HepG2 (cell line): ENCODE results near the gene SERPINA9. TPM values are rescaled to one million over a fixed set of nuclear protein-coding genes. Genes with fewer than 3 reads are reported as not detected.
A peak's percentile ranks its signal among the peaks of the same experiment; 100 is the strongest.

Experiments
- ATF2 ChIP-seq: sonication (generic); formaldehyde crosslinking; IDR thresholded peaks from 2 replicates; pipeline ENCODE4 v1.4.0; 2020; ENCODE audit warnings: missing genetic modification reagents
- GATA4 ChIP-seq: sonication (generic); IDR thresholded peaks from 2 replicates; pipeline ENCODE4 v1.6.1; 2016; ENCODE audit warnings: antibody characterized with exemption, low read depth, borderline replicate concordance
- HMG20A ChIP-seq: IDR thresholded peaks from 2 replicates; pipeline ENCODE4 v1.6.1; 2016; ENCODE audit warnings: borderline replicate concordance
- HMGXB3 ChIP-seq: sonication (generic); formaldehyde crosslinking; IDR thresholded peaks from 2 replicates; pipeline ENCODE4 v1.4.0; 2020; ENCODE audit warnings: missing genetic modification reagents, borderline replicate concordance
- HOXA5 ChIP-seq: sonication (generic); formaldehyde crosslinking; IDR thresholded peaks from 2 replicates; pipeline ENCODE4 v1.4.0; 2020; ENCODE audit warnings: missing genetic modification reagents
- JUND ChIP-seq: sonication (generic); formaldehyde crosslinking; IDR thresholded peaks from 2 replicates; pipeline ENCODE4 v1.8.0; 2022; ENCODE audit warnings: mild to moderate bottlenecking, missing genetic modification reagents
- MED1 ChIP-seq: sonication (generic); formaldehyde crosslinking; IDR thresholded peaks from 2 replicates; pipeline ENCODE4 v1.4.0; 2020; ENCODE audit warnings: missing genetic modification reagents
- MTA3 ChIP-seq: sonication (generic); formaldehyde crosslinking; IDR thresholded peaks from 2 replicates; pipeline ENCODE4 v1.4.0; 2020; ENCODE audit warnings: missing genetic modification reagents
- PRDM4 ChIP-seq: sonication (generic); formaldehyde crosslinking; IDR thresholded peaks from 2 replicates; pipeline ENCODE4 v1.9.0; 2021; ENCODE audit warnings: missing genetic modification reagents, borderline replicate concordance
- SETDB1 ChIP-seq: sonication (generic); formaldehyde crosslinking; IDR thresholded peaks from 2 replicates; pipeline ENCODE4 v1.5.1; 2020; ENCODE audit warnings: missing genetic modification reagents, mild to moderate bottlenecking, borderline replicate concordance
- SMAD9 ChIP-seq: sonication (generic); formaldehyde crosslinking; IDR thresholded peaks from 2 replicates; pipeline ENCODE4 v1.5.1; 2020; ENCODE audit warnings: mild to moderate bottlenecking, missing genetic modification reagents
- ZNF142 ChIP-seq: sonication (generic); formaldehyde crosslinking; IDR thresholded peaks from 2 replicates; pipeline ENCODE4 v1.4.0; 2020; ENCODE audit warnings: missing genetic modification reagents
- ZNF564 ChIP-seq: sonication (generic); formaldehyde crosslinking; IDR thresholded peaks from 2 replicates; pipeline ENCODE4 v1.8.1; 2023; ENCODE audit warnings: mild to moderate bottlenecking, missing genetic modification reagents
- ZNF749 ChIP-seq: sonication (generic); formaldehyde crosslinking; IDR thresholded peaks from 2 replicates; pipeline ENCODE4 v1.8.0; 2022; ENCODE audit warnings: mild to moderate bottlenecking, missing genetic modification reagents, moderate library complexity, borderline replicate concordance
- ZSCAN30 ChIP-seq: sonication (generic); formaldehyde crosslinking; IDR thresholded peaks from 2 replicates; pipeline ENCODE4 v1.5.0; 2020; ENCODE audit warnings: mild to moderate bottlenecking, missing genetic modification reagents
- polyA plus RNA-seq, 8 experiments: library from polyadenylated mRNA; depleted of rRNA in 3 of 8; stranded (reverse) in 7 of 8; unstranded in 1 of 8; fragments of >200 nt; fragmentation: Illumina TruSeq in 4 of 8; extraction: Trizol in 4 of 8; gene quantifications; 2 replicates each; pipeline versions ENCODE4 v1.2.1 to v1.2.3, GENCODE V29; 2011 to 2016; ENCODE audit warnings: low read depth in 4 of 8, missing spikeins in 1 of 8, mixed read lengths in 1 of 8; ENCODE audit not compliant: insufficient read depth in 1 of 8
- total RNA-seq, 5 experiments: library from RNA; depleted of rRNA; stranded (reverse); fragments of >200 nt; fragmentation: Illumina TruSeq; extraction: Trizol; gene quantifications; 2 replicates each; pipeline ENCODE4 v1.2.3, GENCODE V29; 2016; ENCODE audit warnings: low read depth in 1 of 5

Gene SERPINA9
- total and polyA plus RNA-seq, 2 of the 13 experiments (the other 11 are each of a cell fraction or from before 2014, with no cell fraction given) = 0.21 TPM; not detected in 1

GRCh38 chr14:94451091-94451771, 24.8 kb downstream of the SERPINA9 start (continued):
- TF ChIP-seq ZNF142 (CRISPR knock-in tag) (no peak), HMG20A (peak; percentile 49; the same call in 1 of the 2 replicates), PRDM4 (CRISPR knock-in tag) (no peak), SMAD9 (no peak), SETDB1 (CRISPR knock-in tag) (no peak), MTA3 (CRISPR knock-in tag) (no peak), MED1 (CRISPR knock-in tag) (peak; percentile 95), ZNF749 (CRISPR knock-in tag) (no peak; the same call in 1 of the 2 replicates), ATF2 (peak; percentile 67; the same call in 1 of the 2 replicates), JUND (no peak), GATA4 (peak; percentile 67; the same call in 1 of the 2 replicates), ZNF564 (CRISPR knock-in tag) (0 out of 2 replicates have a peak, but pooled peaks have one; percentile 35), ZSCAN30 (no peak), HMGXB3 (no peak), HOXA5 (CRISPR knock-in tag) (no peak)
